Loucy (cell line): ENCODE measurements around the gene AVPR2.

Source experiments
- H2AFZ ChIP-seq: fragments of 200-600 bp; sonication (generic); 2 replicates; pipeline ENCODE4 v1.6.0; 2016; ENCODE audit warnings: antibody characterized with exemption, mild to moderate bottlenecking, low read length, moderate library complexity
- H3F3A ChIP-seq: fragments of 200-600 bp; 2 replicates; pipeline ENCODE4 v1.6.0; 2016; ENCODE audit warnings: antibody characterized with exemption, low read depth, mild to moderate bottlenecking
- H3K27me3 ChIP-seq: fragments of 200-600 bp; sonication (generic); 2 replicates; pipeline ENCODE4 v1.6.1; 2014; ENCODE audit warnings: low read length, mild to moderate bottlenecking; ENCODE audit not compliant: insufficient read depth, poor library complexity, severe bottlenecking
- H3K36me3 ChIP-seq: fragments of 200-600 bp; sonication (generic); 2 replicates; pipeline ENCODE4 v1.6.1; 2016; ENCODE audit warnings: low read length; ENCODE audit not compliant: insufficient read depth
- H3K4me1 ChIP-seq: fragments of 200-600 bp; sonication (generic); 2 replicates; pipeline ENCODE4 v1.5.1; 2014; ENCODE audit warnings: low read length, mild to moderate bottlenecking; ENCODE audit not compliant: insufficient read depth, poor library complexity, severe bottlenecking
- H3K4me2 ChIP-seq: fragments of 200-600 bp; sonication (generic); 2 replicates; pipeline ENCODE4 v1.6.0; 2014; ENCODE audit warnings: antibody characterized with exemption, low read length, low read depth, mild to moderate bottlenecking; ENCODE audit not compliant: poor library complexity, severe bottlenecking
- H3K4me3 ChIP-seq: fragments of 200-600 bp; sonication (generic); 2 replicates; pipeline ENCODE4 v1.5.1; 2014; ENCODE audit warnings: low read length, mild to moderate bottlenecking, mixed read lengths; ENCODE audit not compliant: poor library complexity, severe bottlenecking
- H3K79me2 ChIP-seq: fragments of 200-600 bp; sonication (generic); 2 replicates; pipeline ENCODE4 v1.6.1; 2014; ENCODE audit warnings: low read length; ENCODE audit not compliant: insufficient read depth
- H3K9ac ChIP-seq: fragments of 200-600 bp; sonication (generic); 2 replicates; pipeline ENCODE4 v1.6.0; 2014; ENCODE audit warnings: mild to moderate bottlenecking, low read depth, low read length, moderate library complexity; ENCODE audit not compliant: poor library complexity, severe bottlenecking
- H3K9me2 ChIP-seq: fragments of 200-600 bp; sonication (generic); replicated peaks from 2 replicates; pipeline ENCODE4 v1.6.1; 2016; ENCODE audit warnings: low read depth, low read length, mixed read lengths
- H3K9me3 ChIP-seq: fragments of 200-600 bp; sonication (generic); 2 replicates; pipeline ENCODE4 v1.6.1; 2014; ENCODE audit warnings: mild to moderate bottlenecking, antibody characterized with exemption, low read length, low read depth; ENCODE audit not compliant: insufficient read depth
- H4K20me1 ChIP-seq: fragments of 200-600 bp; sonication (generic); 2 replicates; pipeline ENCODE4 v1.6.0; 2014; ENCODE audit warnings: antibody characterized with exemption, low read length, mild to moderate bottlenecking; ENCODE audit not compliant: insufficient read depth, poor library complexity, severe bottlenecking
- EZH2phosphoT487 ChIP-seq: fragments of 200-600 bp; IDR thresholded peaks from 2 replicates; pipeline ENCODE4 v1.6.1; 2018; ENCODE audit warnings: antibody characterized with exemption, mild to moderate bottlenecking, moderate library complexity, borderline replicate concordance
- TF ChIP-seq, protein P1 (sequence below): fragments of 200-600 bp; sonication (generic); conservative IDR thresholded peaks from 2 replicates; pipeline ENCODE4 v1.5.1; 2014; ENCODE audit warnings: mild to moderate bottlenecking, antibody characterized with exemption, low read length

AVPR2 gene

DNA sequence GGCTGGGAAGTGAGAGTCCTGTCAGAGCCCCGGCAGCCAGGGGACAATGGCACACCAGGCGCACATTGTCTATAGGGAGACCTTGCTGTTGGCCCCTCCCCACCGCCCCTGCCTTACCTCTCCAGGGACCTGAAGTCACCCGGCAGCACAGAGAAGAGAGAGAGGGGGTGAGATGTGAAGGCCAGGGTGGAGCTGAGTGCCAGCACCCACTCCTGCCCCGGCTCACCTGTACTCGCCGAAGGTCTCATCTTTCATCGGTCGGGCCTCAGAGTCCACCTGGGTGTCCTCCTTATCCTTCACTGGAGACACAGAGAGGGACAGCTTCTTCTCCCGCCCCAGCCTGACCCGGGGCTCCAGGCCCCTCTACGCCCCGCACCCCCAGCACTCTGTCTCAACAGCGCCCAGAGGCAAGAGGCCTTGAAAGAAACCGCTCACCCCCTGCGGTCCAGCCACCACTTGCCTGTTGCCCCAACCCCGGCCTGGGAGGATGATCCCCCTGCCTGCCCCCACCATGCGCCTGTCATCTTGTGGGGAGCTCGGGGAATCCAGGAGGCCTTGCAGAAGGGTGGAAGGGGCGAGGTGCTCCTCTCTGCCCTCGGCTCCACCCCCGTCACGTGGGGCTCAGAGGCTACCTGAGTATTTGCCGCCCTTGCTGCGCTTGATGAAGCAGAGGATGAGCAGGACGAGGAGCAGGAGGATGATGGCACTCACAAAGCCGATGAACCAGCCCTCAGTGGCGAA, 41.1 kb upstream of the AVPR2 start:
- no peaks in the 10 kb centered on the region for H3F3A ChIP-seq
- no peaks in the 10 kb centered on the region for H3K9me3 ChIP-seq
- H4K20me1 ChIP-seq: no peaks in the 10 kb centered on the region
- no peak overlapping the region for H3K4me3 ChIP-seq
- no peak overlapping the region for H3K9ac ChIP-seq
- no peaks in the 10 kb centered on the region for H3K36me3 ChIP-seq
- no peak for TF ChIP-seq EZH2phosphoT487
- TF ChIP-seq, protein P1, sequence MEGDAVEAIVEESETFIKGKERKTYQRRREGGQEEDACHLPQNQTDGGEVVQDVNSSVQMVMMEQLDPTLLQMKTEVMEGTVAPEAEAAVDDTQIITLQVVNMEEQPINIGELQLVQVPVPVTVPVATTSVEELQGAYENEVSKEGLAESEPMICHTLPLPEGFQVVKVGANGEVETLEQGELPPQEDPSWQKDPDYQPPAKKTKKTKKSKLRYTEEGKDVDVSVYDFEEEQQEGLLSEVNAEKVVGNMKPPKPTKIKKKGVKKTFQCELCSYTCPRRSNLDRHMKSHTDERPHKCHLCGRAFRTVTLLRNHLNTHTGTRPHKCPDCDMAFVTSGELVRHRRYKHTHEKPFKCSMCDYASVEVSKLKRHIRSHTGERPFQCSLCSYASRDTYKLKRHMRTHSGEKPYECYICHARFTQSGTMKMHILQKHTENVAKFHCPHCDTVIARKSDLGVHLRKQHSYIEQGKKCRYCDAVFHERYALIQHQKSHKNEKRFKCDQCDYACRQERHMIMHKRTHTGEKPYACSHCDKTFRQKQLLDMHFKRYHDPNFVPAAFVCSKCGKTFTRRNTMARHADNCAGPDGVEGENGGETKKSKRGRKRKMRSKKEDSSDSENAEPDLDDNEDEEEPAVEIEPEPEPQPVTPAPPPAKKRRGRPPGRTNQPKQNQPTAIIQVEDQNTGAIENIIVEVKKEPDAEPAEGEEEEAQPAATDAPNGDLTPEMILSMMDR: no peak
- H2AFZ ChIP-seq: no peak overlapping the region
- H3K27me3 ChIP-seq: no peaks in the 10 kb centered on the region
- no peaks in the 10 kb centered on the region for H3K9me2 ChIP-seq
- H3K79me2 ChIP-seq: no peaks in the 10 kb centered on the region
- no peaks in the 10 kb centered on the region for H3K4me1 ChIP-seq
- H3K4me2 ChIP-seq: no peak overlapping the region

DNA sequence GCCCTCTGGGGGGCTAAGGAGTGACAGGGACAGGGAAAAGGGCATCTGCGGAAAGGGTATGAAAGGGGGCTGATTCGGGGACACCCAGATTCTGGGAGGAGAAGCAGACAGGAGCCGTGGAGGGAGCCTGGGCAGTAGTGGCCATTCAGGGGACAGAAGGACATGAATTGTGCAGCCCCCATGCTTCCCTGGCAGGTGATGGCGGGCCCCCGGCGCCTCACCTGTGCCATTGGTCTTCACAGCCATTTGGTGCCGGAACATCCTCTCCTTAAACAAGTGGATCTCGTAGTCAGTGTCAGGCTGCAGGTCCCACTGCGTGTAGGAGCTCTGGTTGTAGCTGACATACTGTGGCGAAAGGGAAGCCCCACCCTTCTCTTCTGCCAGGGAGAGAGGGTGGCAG, 40.4 kb upstream of the AVPR2 start:
- H3K4me2 ChIP-seq: no peak overlapping the region
- H3K9me3 ChIP-seq: no peaks in the 10 kb centered on the region
- H2AFZ ChIP-seq: no peak overlapping the region
- no peaks in the 10 kb centered on the region for H3K36me3 ChIP-seq
- H3K9me2 ChIP-seq: no peaks in the 10 kb centered on the region
- no peak overlapping the region for H3K4me3 ChIP-seq
- no peaks in the 10 kb centered on the region for H3K79me2 ChIP-seq
- no peaks in the 10 kb centered on the region for H3F3A ChIP-seq
- no peak overlapping the region for H3K9ac ChIP-seq
- TF ChIP-seq, protein P1: no peak
- TF ChIP-seq EZH2phosphoT487: no peak
- no peaks in the 10 kb centered on the region for H4K20me1 ChIP-seq
- no peaks in the 10 kb centered on the region for H3K27me3 ChIP-seq
- no peaks in the 10 kb centered on the region for H3K4me1 ChIP-seq

GRCh38 chrX:153864561-153865320, 39.7 kb upstream of the AVPR2 start:
- no peaks in the 10 kb centered on the region for H3K36me3 ChIP-seq
- H3K9ac ChIP-seq: no peak overlapping the region
- H3K4me1 ChIP-seq: no peaks in the 10 kb centered on the region
- no peaks in the 10 kb centered on the region for H4K20me1 ChIP-seq
- no peak for TF ChIP-seq EZH2phosphoT487
- TF ChIP-seq, protein P1: no peak
- no peaks in the 10 kb centered on the region for H3K79me2 ChIP-seq
- H2AFZ ChIP-seq: no peak overlapping the region
- H3K9me2 ChIP-seq: no peaks in the 10 kb centered on the region
- H3K27me3 ChIP-seq: no peaks in the 10 kb centered on the region
- no peaks in the 10 kb centered on the region for H3K9me3 ChIP-seq
- H3K4me3 ChIP-seq: no peak overlapping the region
- H3K4me2 ChIP-seq: no peak overlapping the region
- H3F3A ChIP-seq: no peaks in the 10 kb centered on the region
